Left cardiac atrium (tissue), 4 donors: ENCODE measurements around the gene KCNIP4. TPM values are rescaled to one million over a fixed set of nuclear protein-coding genes. Genes with fewer than 3 reads are reported as not detected.

Experiments used
- ATAC-seq, 2 donors: fragments of 200-7000 bp; cut with Tn5 transposase; one replicate each; pipeline ENCODE4 v1.9.1; 2020; ENCODE audit warnings: mild to moderate bottlenecking in 2 of 2, moderate library complexity in 2 of 2
- DNase-seq: peaks from one replicate; pipeline ENCODE4 v3.0.0-alpha.2; 2020
- intact Hi-C, 2 donors: fragments of 100-400 bp; cut with DNase I; formaldehyde crosslinking; loops; one replicate each; pipeline versions ENCODE4 v1.14.1 to v1.15.1; 2022 to 2023
- total RNA-seq, 2 donors: library from RNA; stranded (reverse); fragmentation: NEBNext Ultra II Directional; extraction: Animal tissue kit (Norgen Biotek cat#: 25700); gene quantifications; one replicate each; pipeline ENCODE4 v1.2.1, GENCODE V29; 2021
- donor health status: DM: no; HTN: yes; CAD: no.
- donor health status: DM: no; HTN: yes; CAD: no; lungs with severe emphysema.
- donor health status: DM: yes; HTN: yes; CAD: no.
- donor health status: Dilated cardiomyopathy.

KCNIP4 gene
- total RNA-seq, 2 donors from 2014 or later, result not detected

DNA sequence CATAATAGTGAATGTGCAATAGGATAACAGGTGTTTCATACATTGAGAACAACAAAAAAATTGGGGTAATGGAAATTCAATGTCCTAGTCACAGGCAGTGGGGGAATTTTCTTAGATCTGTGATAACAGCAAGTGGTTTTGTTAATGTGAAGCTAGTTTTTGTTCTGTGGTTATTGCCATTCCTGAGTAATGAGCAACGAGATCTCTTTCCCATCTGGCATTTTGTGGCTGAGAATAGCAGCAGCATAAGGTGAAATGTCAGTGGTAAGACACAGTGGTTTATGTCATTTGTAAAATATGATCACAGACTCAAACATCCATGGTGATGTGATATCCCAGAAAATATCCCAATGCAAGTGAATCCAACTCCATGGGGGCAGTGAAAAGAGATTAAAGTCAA lies 497.5 kb downstream of the KCNIP4 start:
- no peak for ATAC-seq
- intact Hi-C loops, result no loop called here
- DNase-seq, result no peak

DNA sequence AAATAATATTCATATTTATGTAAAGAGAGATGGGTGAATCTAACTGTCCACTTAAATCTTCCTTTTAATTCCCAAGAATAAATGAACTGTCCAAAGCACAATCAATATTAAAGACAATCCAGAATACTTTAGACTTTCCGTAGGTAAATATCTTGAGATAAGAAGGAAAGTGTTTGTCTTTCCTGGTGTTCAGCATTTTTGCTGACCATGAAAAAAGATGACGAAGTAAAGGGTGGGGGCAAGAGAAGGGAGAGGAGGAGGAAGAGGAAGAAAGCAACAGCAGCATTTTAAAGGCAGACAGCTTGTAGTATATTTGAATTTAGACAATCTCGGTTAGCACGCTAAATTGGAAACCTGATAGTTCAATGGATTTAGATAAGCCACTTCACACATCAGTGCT lies 498.2 kb downstream of the KCNIP4 start:
- ATAC-seq (no peak), DNase-seq (no peak)
- intact Hi-C loops, result no loop called here

DNA sequence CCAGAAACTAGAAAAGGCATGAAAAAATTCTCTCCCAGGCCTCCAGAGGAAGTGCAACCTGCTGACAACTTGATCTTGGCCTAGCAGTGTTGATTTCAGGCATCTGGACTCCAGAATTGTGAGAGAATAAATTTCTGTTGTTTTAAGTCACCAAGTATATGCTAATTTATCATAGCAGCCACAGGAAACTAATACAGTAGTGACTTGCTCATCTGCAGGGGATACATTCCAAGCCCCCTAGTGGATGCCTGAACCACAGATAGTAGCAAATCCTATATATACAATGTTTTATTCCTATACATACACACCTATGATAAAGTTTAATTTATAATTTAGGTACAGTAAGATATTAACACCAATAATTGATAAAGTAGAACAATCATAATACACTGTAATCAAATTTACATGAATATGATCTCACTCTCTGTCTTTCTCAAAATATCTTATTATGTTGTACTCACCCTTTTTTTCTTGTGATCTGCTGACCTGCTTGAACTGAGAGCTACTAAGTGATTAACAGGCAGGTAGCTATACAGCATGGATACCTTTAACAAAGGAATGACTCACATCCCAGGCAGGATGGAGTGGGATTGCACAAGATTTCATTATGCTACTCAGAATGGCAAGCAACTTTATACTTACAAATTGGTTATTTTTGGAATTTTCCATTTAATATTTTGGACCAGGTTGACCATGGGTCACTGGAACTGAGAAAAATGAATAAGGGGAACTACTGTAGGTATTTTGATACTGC lies 501.1 kb downstream of the KCNIP4 start:
- intact Hi-C loops, result no loop called here
- ATAC-seq (no peak), DNase-seq (no peak)

GRCh38 chr4:21420166-21420565 lies 528.4 kb downstream of the KCNIP4 start:
- no peak for DNase-seq
- intact Hi-C loops, result no loop called here
- ATAC-seq, result no peak

GRCh38 chr4:21415728-21416127 lies 532.8 kb downstream of the KCNIP4 start:
- DNase-seq, result no peak
- ATAC-seq, result no peak
- intact Hi-C loops, result no loop called here

- no peak for DNase-seq
- intact Hi-C loops, result no loop called here
Measured at GRCh38 chr4:21413807-21414370, 534.7 kb downstream of the KCNIP4 start.

DNA sequence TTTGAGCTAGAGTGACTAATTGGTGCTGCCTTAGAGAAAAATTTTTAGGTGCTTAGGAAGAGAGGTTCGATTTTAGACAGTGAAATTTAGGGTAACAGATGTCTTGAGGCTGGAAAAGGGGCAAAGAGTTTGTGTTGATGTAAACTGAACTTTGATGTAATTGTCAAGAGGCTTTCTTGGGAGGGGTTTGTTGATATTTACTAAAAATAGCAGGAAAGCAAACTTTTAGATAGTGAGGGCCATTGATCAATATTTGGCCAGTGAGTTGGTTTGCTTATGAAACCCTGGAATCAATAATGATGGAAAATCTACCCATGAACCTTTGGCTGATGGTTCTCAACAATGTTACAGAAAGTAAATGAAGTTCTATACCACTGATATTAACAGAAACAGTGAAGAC lies 537.5 kb downstream of the KCNIP4 start:
- DNase-seq (no peak), ATAC-seq (no peak)
- intact Hi-C loops, result no loop called here

More at GRCh38 chr4:21413807-21414370, 534.7 kb downstream of the KCNIP4 start:
- ATAC-seq, result no peak

DNA sequence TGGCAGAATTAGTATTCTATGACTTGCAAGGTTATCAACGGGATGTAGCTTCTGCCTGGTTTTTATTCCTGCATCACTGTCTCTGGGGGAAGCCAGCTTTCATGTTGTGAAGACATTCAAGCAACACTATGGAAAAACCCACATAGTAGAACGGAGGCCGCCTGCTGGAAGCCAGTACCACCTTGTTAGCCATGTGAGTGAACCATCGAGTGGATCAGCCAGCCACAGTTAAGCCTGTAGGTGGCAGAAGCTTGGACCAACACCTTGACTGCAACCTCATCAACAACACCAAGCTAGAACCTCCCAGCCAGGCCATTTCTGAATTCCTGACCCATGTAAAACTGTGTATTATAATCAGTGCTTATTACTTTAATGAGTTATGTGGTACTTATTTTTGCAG lies 538.2 kb downstream of the KCNIP4 start:
- intact Hi-C loops, result no loop called here
- no peak for ATAC-seq
- DNase-seq, result no peak

DNA sequence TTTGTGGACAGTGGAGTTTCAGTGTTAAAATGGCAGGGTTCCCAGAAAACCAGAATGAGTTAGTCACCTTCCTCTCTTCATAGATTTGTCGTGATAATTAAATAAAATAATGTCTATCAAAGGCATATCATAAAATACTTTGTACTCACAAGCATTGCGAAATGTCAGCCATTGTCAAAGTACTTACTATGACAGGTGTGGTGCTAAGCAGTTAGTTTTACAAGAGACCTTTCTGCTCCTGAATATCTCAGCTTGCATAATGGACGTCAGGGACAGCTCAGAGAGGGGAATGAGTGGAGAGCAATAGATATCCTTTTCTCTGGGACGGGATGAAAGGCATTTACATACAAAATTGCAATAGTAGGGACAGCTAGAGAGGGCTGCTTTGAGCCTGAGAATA lies 560.9 kb downstream of the KCNIP4 start:
- intact Hi-C loops, result no loop called here
- ATAC-seq (no peak), DNase-seq (no peak)

DNA sequence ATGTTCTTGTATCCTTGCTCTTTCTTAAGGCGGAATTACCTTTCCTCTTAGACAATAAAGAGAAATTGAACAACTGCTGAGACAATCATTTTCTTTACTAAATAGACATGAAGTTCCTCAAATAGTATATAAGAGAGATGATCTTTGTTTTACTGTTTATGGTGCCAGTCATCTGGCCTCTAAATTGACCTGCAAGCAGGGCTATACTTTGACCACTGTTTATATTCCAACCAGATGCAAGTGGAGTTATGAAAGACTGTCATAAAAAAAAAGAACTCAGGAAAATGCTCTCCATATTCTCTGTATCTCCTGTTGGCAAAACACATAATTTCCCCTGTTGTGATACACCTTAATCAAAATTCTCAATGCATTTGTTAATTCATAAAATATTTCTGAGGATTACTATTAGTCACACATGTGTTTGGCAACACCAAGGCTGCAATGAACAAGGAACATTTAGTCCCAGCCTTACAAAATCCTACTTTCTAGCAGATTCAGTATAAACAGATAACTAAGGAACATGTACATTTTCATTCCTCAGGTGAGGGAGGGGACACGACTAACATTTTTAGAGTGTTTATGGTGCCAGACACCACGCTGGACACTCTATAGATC lies 562.3 kb downstream of the KCNIP4 start:
- DNase-seq (no peak), ATAC-seq (no peak)
- intact Hi-C loops, result no loop called here

GRCh38 chr4:21385706-21386105 lies 562.9 kb downstream of the KCNIP4 start:
- ATAC-seq (no peak), DNase-seq (no peak)
- intact Hi-C loops, result no loop called here

- intact Hi-C loops, result no loop called here
- ATAC-seq, result no peak
- no peak for DNase-seq
Measured at GRCh38 chr4:21384609-21385008, 564.0 kb downstream of the KCNIP4 start.

GRCh38 chr4:21380861-21381260 lies 567.7 kb downstream of the KCNIP4 start:
- no peak for DNase-seq
- ATAC-seq, result no peak
- intact Hi-C loops, result no loop called here

DNA sequence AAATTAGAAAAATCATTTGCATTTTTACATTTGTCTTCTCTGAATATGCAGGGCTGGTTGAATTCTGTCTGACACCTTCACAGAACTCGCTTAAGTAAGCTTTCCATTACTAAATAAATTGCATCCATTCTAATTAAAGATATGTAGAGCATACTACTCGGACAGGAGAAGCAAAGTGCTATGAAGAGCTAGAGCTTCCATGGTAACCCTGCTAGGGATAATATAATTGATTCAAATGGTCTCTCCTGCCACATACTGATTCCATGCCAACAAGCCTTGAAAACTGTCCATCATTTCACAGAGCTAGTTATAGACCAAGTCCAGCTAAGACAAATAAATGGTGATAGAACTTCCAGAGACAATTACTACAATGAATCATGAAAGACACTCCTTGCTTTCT lies 571.5 kb downstream of the KCNIP4 start:
- ATAC-seq, result no peak
- DNase-seq, result no peak
- intact Hi-C loops, result no loop called here

DNA sequence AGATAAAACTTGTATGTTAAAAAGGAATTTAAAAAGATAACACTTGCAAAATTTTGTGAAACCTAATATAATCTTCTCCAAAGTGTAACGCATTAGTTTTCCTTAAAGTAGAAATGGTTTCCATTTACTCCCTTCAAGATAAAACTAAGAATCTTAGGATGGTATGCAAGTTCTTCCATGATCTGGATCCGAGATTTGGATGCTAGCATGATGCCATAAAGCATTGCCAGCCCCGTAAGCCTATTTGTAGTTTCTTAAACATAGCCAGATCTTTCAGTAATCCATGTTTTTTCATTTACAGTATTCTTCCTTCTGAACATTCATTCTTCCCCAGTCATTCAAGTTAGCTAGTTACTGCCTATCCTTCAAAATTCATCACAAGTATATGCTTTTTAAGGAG lies 572.4 kb downstream of the KCNIP4 start:
- no peak for ATAC-seq
- DNase-seq, result no peak
- intact Hi-C loops, result no loop called here

- ATAC-seq, result no peak
- intact Hi-C loops, result no loop called here
Measured at GRCh38 chr4:21374641-21375368, 573.8 kb downstream of the KCNIP4 start.

GRCh38 chr4:21367567-21367966 lies 581.0 kb downstream of the KCNIP4 start:
- no peak for ATAC-seq

More at GRCh38 chr4:21374641-21375368, 573.8 kb downstream of the KCNIP4 start:
- no peak for DNase-seq

GRCh38 chr4:21366840-21367239 lies 581.7 kb downstream of the KCNIP4 start:
- intact Hi-C loops, result no loop called here
- ATAC-seq, result no peak
- no peak for DNase-seq

More at GRCh38 chr4:21367567-21367966, 581.0 kb downstream of the KCNIP4 start:
- DNase-seq, result no peak
- intact Hi-C loops, result no loop called here

GRCh38 chr4:21366312-21366711 lies 582.3 kb downstream of the KCNIP4 start:
- ATAC-seq (no peak), DNase-seq (no peak)
- intact Hi-C loops, result no loop called here

GRCh38 chr4:21363701-21364100 lies 584.9 kb downstream of the KCNIP4 start:
- intact Hi-C loops, result no loop called here
- no peak for ATAC-seq
- no peak for DNase-seq
